ENCODE measurements around the gene NIPA2.

NIPA2 gene

GRCh38 chr15:22915866-22916515, 77.5 kb downstream of the NIPA2 start:
- no peaks in the 10 kb centered on the region for H3K79me2 ChIP-seq (ENCODE audit: low read length)
- no peak overlapping the region for H3K4me2 ChIP-seq (ENCODE audit: low read length)
- no peaks in the 10 kb centered on the region for H3K27me3 ChIP-seq (ENCODE audit: low read depth, low read length)
- no peaks in the 10 kb centered on the region for H3K9me3 ChIP-seq (ENCODE audit: insufficient read depth, low read length)
- H3K36me3 ChIP-seq (replicated peaks; ENCODE audit: low read depth, low read length): no peaks in the 10 kb centered on the region
- no peaks in the 10 kb centered on the region for H4K20me1 ChIP-seq (ENCODE audit: insufficient read depth, low read length)
- no peak overlapping the region for H2AFZ ChIP-seq (ENCODE audit: low read depth, low read length)
- no peak overlapping the region for H3K27ac ChIP-seq (ENCODE audit: low read length)
- H3K4me3 ChIP-seq (ENCODE audit: low read length): no peak overlapping the region
- TF ChIP-seq EZH2phosphoT487 (IDR thresholded peaks at IDR 0.05; ENCODE audit: low read depth) (no peak), CTCF (IDR thresholded peaks at IDR 0.05; ENCODE audit: low read depth, low read length) (no peak)
- no peaks in the 10 kb centered on the region for H3K4me1 ChIP-seq (ENCODE audit: low read length)
- H3K9ac ChIP-seq (ENCODE audit: low read length): no peak overlapping the region

- no peaks in the 10 kb centered on the region for H3K79me2 ChIP-seq (ENCODE audit: low read length)
- no peak overlapping the region for H2AFZ ChIP-seq (ENCODE audit: low read depth, low read length)
- H3K9me3 ChIP-seq (ENCODE audit: insufficient read depth, low read length): no peaks in the 10 kb centered on the region
- no peak overlapping the region for H3K27ac ChIP-seq (ENCODE audit: low read length)
- no peak overlapping the region for H3K4me3 ChIP-seq (ENCODE audit: low read length)
- no peak overlapping the region for H3K9ac ChIP-seq (ENCODE audit: low read length)
- no peaks in the 10 kb centered on the region for H4K20me1 ChIP-seq (ENCODE audit: insufficient read depth, low read length)
- no peak overlapping the region for H3K4me2 ChIP-seq (ENCODE audit: low read length)
- no peaks in the 10 kb centered on the region for H3K27me3 ChIP-seq (ENCODE audit: low read depth, low read length)
- TF ChIP-seq EZH2phosphoT487 (IDR thresholded peaks at IDR 0.05; ENCODE audit: low read depth) (no peak), CTCF (IDR thresholded peaks at IDR 0.05; ENCODE audit: low read depth, low read length) (no peak)
- H3K4me1 ChIP-seq (ENCODE audit: low read length): no peaks in the 10 kb centered on the region
- no peaks in the 10 kb centered on the region for H3K36me3 ChIP-seq (replicated peaks; ENCODE audit: low read depth, low read length)
These were observed 78.3 kb downstream of the NIPA2 start for GRCh38 chr15:22916606-22917350.

GRCh38 chr15:22917556-22917955, 79.1 kb downstream of the NIPA2 start:
- H3K4me3 ChIP-seq (ENCODE audit: low read length): no peak overlapping the region
- H3K79me2 ChIP-seq (ENCODE audit: low read length): no peaks in the 10 kb centered on the region
- H3K4me1 ChIP-seq (ENCODE audit: low read length): no peaks in the 10 kb centered on the region
- H3K27me3 ChIP-seq (ENCODE audit: low read depth, low read length): no peaks in the 10 kb centered on the region
- H2AFZ ChIP-seq (ENCODE audit: low read depth, low read length): no peak overlapping the region
- TF ChIP-seq CTCF (IDR thresholded peaks at IDR 0.05; ENCODE audit: low read depth, low read length): no peak
- TF ChIP-seq EZH2phosphoT487 (IDR thresholded peaks at IDR 0.05; ENCODE audit: low read depth): no peak
- H3K9ac ChIP-seq (ENCODE audit: low read length): no peak overlapping the region
- H3K36me3 ChIP-seq (replicated peaks; ENCODE audit: low read depth, low read length): no peaks in the 10 kb centered on the region
- H3K27ac ChIP-seq (ENCODE audit: low read length): no peak overlapping the region
- no peaks in the 10 kb centered on the region for H3K9me3 ChIP-seq (ENCODE audit: insufficient read depth, low read length)
- no peaks in the 10 kb centered on the region for H4K20me1 ChIP-seq (ENCODE audit: insufficient read depth, low read length)
- H3K4me2 ChIP-seq (ENCODE audit: low read length): no peak overlapping the region

Data from OCI-LY3 (cell line).